Astrocyte of the cerebellum (primary cell): ENCODE data around the gene GPR142.

Source experiments
- DNase-seq: peaks from one replicate; pipeline ENCODE4 v3.0.0-alpha.2; 2011; ENCODE audit warnings: low read depth
- H3K4me3 ChIP-seq: 2 replicates; pipeline ENCODE4 v1.5.1; 2011; ENCODE audit warnings: mild to moderate bottlenecking, low read depth, low read length, moderate library complexity
- CTCF ChIP-seq: IDR thresholded peaks from 2 replicates; pipeline ENCODE4 v1.5.1; 2012; ENCODE audit warnings: low read length, low read depth, moderate library complexity, mild to moderate bottlenecking; ENCODE audit errors: missing control alignments
- in situ Hi-C: cut with HindIII; loops from 2 replicates; pipeline ENCODE4 v1.10.0; 2017; ENCODE audit warnings: low sequenced_read_pairs

The GPR142 gene

GRCh38 chr17:74390680-74391653 lies 23.7 kb downstream of the GPR142 start:
- in situ Hi-C loops: no loop called here
- no peak for TF ChIP-seq CTCF
- no peak for DNase-seq
- no peak overlapping the region for H3K4me3 ChIP-seq

- no peak for TF ChIP-seq CTCF
- in situ Hi-C loops: no loop called here
- H3K4me3 ChIP-seq: no peak overlapping the region
- DNase-seq: no peak
Measured at GRCh38 chr17:74391771-74392170, 24.5 kb downstream of the GPR142 start.

GRCh38 chr17:74392848-74393247 lies 25.5 kb downstream of the GPR142 start:
- TF ChIP-seq CTCF: no peak
- no peak for DNase-seq
- no peak overlapping the region for H3K4me3 ChIP-seq
- in situ Hi-C loops: no loop called here

GRCh38 chr17:74393346-74393942 lies 26.1 kb downstream of the GPR142 start:
- no peak for TF ChIP-seq CTCF
- in situ Hi-C loops: no loop called here
- no peak for DNase-seq

DNA sequence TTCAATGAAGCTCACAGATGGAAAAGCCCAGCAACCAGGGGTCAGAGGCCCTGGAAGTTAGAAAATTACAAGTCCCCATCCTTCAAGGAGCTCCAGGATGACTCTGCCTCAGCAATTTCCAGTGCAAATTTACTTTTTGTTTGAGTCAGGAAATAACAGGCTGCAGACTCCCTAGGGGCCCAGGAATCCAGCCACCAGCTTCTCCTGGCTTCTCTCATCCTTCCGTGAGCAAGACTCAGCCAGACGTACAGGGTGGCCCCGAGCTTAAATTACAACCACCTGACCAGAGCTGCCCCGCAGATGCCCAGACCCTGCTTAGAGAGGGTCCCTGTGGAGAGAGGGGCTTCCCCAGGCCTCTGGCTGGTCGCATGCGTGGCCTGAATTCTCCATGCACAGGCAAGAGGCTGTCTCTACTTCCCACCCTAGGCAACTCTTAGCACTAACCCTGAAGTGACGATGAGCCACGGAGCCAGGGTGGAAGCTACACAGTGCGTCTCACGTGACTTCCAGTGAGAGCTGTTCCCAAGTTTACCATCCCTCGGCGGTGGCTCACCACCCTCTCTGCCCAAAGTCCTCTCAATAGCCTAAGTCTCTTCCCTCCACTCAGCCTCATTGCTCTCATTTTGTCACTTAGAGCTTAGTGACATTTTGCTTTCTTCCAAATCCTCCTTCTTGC lies 27.1 kb downstream of the GPR142 start:
- no peak for TF ChIP-seq CTCF
- no peak for DNase-seq
- in situ Hi-C loops: no loop called here
- H3K4me3 ChIP-seq: no peak overlapping the region

More at GRCh38 chr17:74393346-74393942, 26.1 kb downstream of the GPR142 start:
- H3K4me3 ChIP-seq: no peak overlapping the region

GRCh38 chr17:74394977-74395376 lies 27.7 kb downstream of the GPR142 start:
- H3K4me3 ChIP-seq: no peak overlapping the region
- no peak for TF ChIP-seq CTCF
- no peak for DNase-seq
- in situ Hi-C loops: no loop called here
